Measurements from ENCODE around the gene UBE2J2. TPM values are rescaled to one million over a fixed set of nuclear protein-coding genes. Genes with fewer than 3 reads are reported as not detected.

Gene UBE2J2
- total and polyA plus RNA-seq, 7 donors: 32.4 to 63.6 (median 34.2) TPM

- H3K9me3 ChIP-seq: no peaks in the 10 kb centered on the region
- H3K4me3 ChIP-seq: no peak overlapping the region
- peaks cover 0 to 50% (median 44%) of the 10 kb centered on the region in 4 donors for H3K4me1 ChIP-seq
- H3K27me3 ChIP-seq: no peaks in the 10 kb centered on the region
- 93 to 95% methylated on average over 37 of the region's 37 CpGs for WGBS, 2 donors
- peaks cover 24 to 62% (median 38%) of the 10 kb centered on the region in 4 donors for H3K36me3 ChIP-seq
- intact Hi-C loops (cut with DNase I): no loop called here
- DNase-seq: no peak
- H3K27ac ChIP-seq: no peak overlapping the region
- TF ChIP-seq EP300 (IDR thresholded peaks at IDR 0.05): no peak
- no peak for TF ChIP-seq POLR2A (IDR thresholded peaks at IDR 0.05)
- TF ChIP-seq POLR2AphosphoS5 (IDR thresholded peaks at IDR 0.05): no peak
- no peak for TF ChIP-seq CTCF (IDR thresholded peaks at IDR 0.05)
Observed at GRCh38 chr1:1313500-1314236, 40.0 kb upstream of the UBE2J2 start.

- Histone ChIP-seq H3K9me3 (no peaks in the 10 kb centered on the region), H3K4me3 (no peak overlapping the region), H3K4me1 (peaks cover 0 to 42% (median 35%) of the 10 kb centered on the region in 4 donors), H3K36me3 (peaks cover 24 to 62% (median 38%) of the 10 kb centered on the region in 4 donors), H3K27ac (no peak overlapping the region), H3K27me3 (no peaks in the 10 kb centered on the region)
- intact Hi-C loops (cut with DNase I): no loop called here
- TF ChIP-seq EP300 (IDR thresholded peaks at IDR 0.05) (no peak), POLR2A (IDR thresholded peaks at IDR 0.05) (no peak), CTCF (IDR thresholded peaks at IDR 0.05) (no peak), POLR2AphosphoS5 (IDR thresholded peaks at IDR 0.05) (no peak)
- DNase-seq: no peak
- 92% methylated on average over 49 of the region's 49 CpGs for WGBS, 2 donors
Observed at GRCh38 chr1:1312450-1313314, 39.0 kb upstream of the UBE2J2 start.

- intact Hi-C loops (cut with DNase I): no loop called here
- Histone ChIP-seq H3K27me3 (no peaks in the 10 kb centered on the region), H3K36me3 (peaks cover 24 to 55% (median 38%) of the 10 kb centered on the region in 4 donors), H3K9me3 (no peaks in the 10 kb centered on the region), H3K4me3 (no peak overlapping the region), H3K4me1 (peaks cover 0 to 40% (median 37%) of the 10 kb centered on the region in 4 donors), H3K27ac (peak overlapping the region in 1 of 4 donors; percentile 98)
- 91 to 92% methylated on average over 22 of the region's 22 CpGs for WGBS, 2 donors
- TF ChIP-seq POLR2AphosphoS5 (IDR thresholded peaks at IDR 0.05) (no peak), POLR2A (IDR thresholded peaks at IDR 0.05) (no peak), CTCF (IDR thresholded peaks at IDR 0.05) (no peak), EP300 (IDR thresholded peaks at IDR 0.05) (no peak)
- DNase-seq: no peak
Observed at GRCh38 chr1:1311107-1312104, 37.8 kb upstream of the UBE2J2 start.

- DNase-seq: no peak
- Histone ChIP-seq H3K36me3 (peaks cover 24 to 55% (median 38%) of the 10 kb centered on the region in 4 donors), H3K4me1 (peaks cover 0 to 41% (median 38%) of the 10 kb centered on the region in 4 donors), H3K27ac (peak overlapping the region; percentile 92 to 98 (median 96)), H3K9me3 (no peaks in the 10 kb centered on the region), H3K4me3 (no peak overlapping the region), H3K27me3 (no peaks in the 10 kb centered on the region)
- 86 to 90% methylated on average over 21 of the region's 21 CpGs for WGBS, 2 donors
- TF ChIP-seq EP300 (IDR thresholded peaks at IDR 0.05) (no peak), POLR2AphosphoS5 (IDR thresholded peaks at IDR 0.05) (no peak), CTCF (IDR thresholded peaks at IDR 0.05) (no peak), POLR2A (IDR thresholded peaks at IDR 0.05) (no peak)
- intact Hi-C loops (cut with DNase I): no loop called here
Observed at GRCh38 chr1:1310476-1311053, 36.9 kb upstream of the UBE2J2 start.
